Measurements from ENCODE around the gene CEP85.

DNA sequence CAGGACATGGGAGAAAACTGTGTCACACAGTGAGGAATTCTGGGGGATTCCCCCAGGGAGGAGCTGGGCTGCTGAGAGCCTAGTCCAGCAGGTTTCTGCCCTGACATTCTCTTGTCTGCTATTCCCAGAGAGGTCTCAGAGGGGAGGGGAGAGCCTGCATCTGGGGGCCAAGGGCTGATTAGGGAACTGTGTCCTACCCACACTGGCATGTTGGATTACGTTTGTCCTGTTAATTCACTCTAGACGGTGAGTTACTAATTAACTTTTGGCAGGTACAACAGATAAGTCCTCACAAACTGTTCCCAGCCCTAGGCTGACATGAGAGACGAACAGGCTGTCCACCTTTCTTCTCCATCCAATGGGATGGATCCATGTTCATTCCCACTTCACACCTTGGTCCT lies 43.3 kb downstream of the CEP85 start:
- TF ChIP-seq CTCF (conservative IDR thresholded peaks at IDR 0.05 in 1 of 2, IDR thresholded peaks at IDR 0.05 in 1 of 2; ENCODE audit: extremely low read depth in 1 of 2, insufficient read depth in 1 of 2, low read depth in 1 of 2, low read length in 2 of 2) (no peak), EZH2 (IDR thresholded peaks at IDR 0.05; ENCODE audit: borderline replicate concordance, low read length) (no peak)

Measured in mammary epithelial cell (primary cell).